HG03139 (cell line): ENCODE measurements around the gene ADCY6.

Experiments
- ATAC-seq: cut with Tn5 transposase; IDR thresholded peaks from one replicate; pipeline ENCODE4 v1.9.1; 2021; ENCODE audit not compliant: unreplicated experiment

Gene ADCY6

GRCh38 chr12:48788854-48789775 is at the start of gene ADCY6:
TSS of gene ADCY6 (minus strand) at chr12:48789089. CDS start at chr12:48783434, 5,655 bp downstream.
- ATAC-seq = no peak

- ATAC-seq = no peak
Observed at GRCh38 chr12:48838048-48838447, 49.2 kb upstream of the ADCY6 start.

- no peak for ATAC-seq
Observed at GRCh38 chr12:48832321-48833060, 43.6 kb upstream of the ADCY6 start.

GRCh38 chr12:48831257-48831656 is 42.4 kb upstream of the ADCY6 start:
- ATAC-seq = no peak

- ATAC-seq = no peak
Observed at GRCh38 chr12:48828841-48829575, 40.1 kb upstream of the ADCY6 start.

GRCh38 chr12:48828293-48828692 is 39.4 kb upstream of the ADCY6 start:
- ATAC-seq = no peak

GRCh38 chr12:48827513-48828096 is 38.7 kb upstream of the ADCY6 start:
- no peak for ATAC-seq

- no peak for ATAC-seq
Observed at GRCh38 chr12:48827026-48827425, 38.1 kb upstream of the ADCY6 start.

- ATAC-seq = no peak
Observed at GRCh38 chr12:48826209-48826855, 37.4 kb upstream of the ADCY6 start.

- no peak for ATAC-seq
Observed at GRCh38 chr12:48824905-48825304, 36.0 kb upstream of the ADCY6 start.

GRCh38 chr12:48824112-48824511 is 35.2 kb upstream of the ADCY6 start:
- ATAC-seq = no peak

GRCh38 chr12:48823281-48823680 is 34.4 kb upstream of the ADCY6 start:
- ATAC-seq = no peak

- no peak for ATAC-seq
Observed at GRCh38 chr12:48822711-48823110, 33.8 kb upstream of the ADCY6 start.

- ATAC-seq = no peak
Observed at GRCh38 chr12:48822139-48822538, 33.2 kb upstream of the ADCY6 start.

GRCh38 chr12:48819986-48820725 is 31.3 kb upstream of the ADCY6 start:
- no peak for ATAC-seq

- ATAC-seq = no peak
Observed at GRCh38 chr12:48818831-48819590, 30.1 kb upstream of the ADCY6 start.

- no peak for ATAC-seq
Observed at GRCh38 chr12:48817873-48818830, 29.3 kb upstream of the ADCY6 start, which contains the start of gene CACNB3. TSS of gene CACNB3 (plus strand) at chr12:48818496. CDS start at chr12:48818930, 434 bp downstream.
